ENCODE results near the gene ZNF24.

The ZNF24 gene

GRCh38 chr18:35386600-35387100, 42.4 kb upstream of the ZNF24 start:
- H3K4me1 ChIP-seq (ENCODE audit: low read length), result no peaks in the 10 kb centered on the region
- DNase-seq, result peak; percentile 63
- H4K20me1 ChIP-seq (ENCODE audit: insufficient read depth, low read length), result no peaks in the 10 kb centered on the region
- no peak overlapping the region for H3K27ac ChIP-seq (ENCODE audit: low read length)
- no peak overlapping the region for H3K4me2 ChIP-seq (ENCODE audit: low read depth, low read length)
- no peaks in the 10 kb centered on the region for H3K9me3 ChIP-seq (replicated peaks; ENCODE audit: insufficient read depth, low read length)
- no peaks in the 10 kb centered on the region for H3K36me3 ChIP-seq (replicated peaks; ENCODE audit: insufficient read depth, low read length)
- no peak overlapping the region for H2AFZ ChIP-seq (ENCODE audit: low read length)
- no peaks in the 10 kb centered on the region for H3F3A ChIP-seq (ENCODE audit: insufficient read depth, low read length)
- TF ChIP-seq CTCF (IDR thresholded peaks at IDR 0.05; ENCODE audit: low read length) (peak; percentile 83), EZH2 (optimal IDR thresholded peaks at IDR 0.05; ENCODE audit: low read depth, low read length) (no peak)
- H3K79me2 ChIP-seq (ENCODE audit: low read length), result no peaks in the 10 kb centered on the region
- H3K9me2 ChIP-seq (replicated peaks; ENCODE audit: insufficient read depth, low read length), result no peaks in the 10 kb centered on the region
- H3K27me3 ChIP-seq (replicated peaks; ENCODE audit: insufficient read depth, low read length), result no peaks in the 10 kb centered on the region
- no peak overlapping the region for H3K9ac ChIP-seq (ENCODE audit: low read length)
- no peak overlapping the region for H3K4me3 ChIP-seq (ENCODE audit: low read length)

GRCh38 chr18:35383136-35383535, 38.9 kb upstream of the ZNF24 start:
- Histone ChIP-seq H3K4me3 (ENCODE audit: low read length) (no peak overlapping the region), H3K9me3 (replicated peaks; ENCODE audit: insufficient read depth, low read length) (no peaks in the 10 kb centered on the region), H3F3A (ENCODE audit: insufficient read depth, low read length) (no peaks in the 10 kb centered on the region), H3K27ac (ENCODE audit: low read length) (no peak overlapping the region), H3K4me2 (ENCODE audit: low read depth, low read length) (no peak overlapping the region), H2AFZ (ENCODE audit: low read length) (no peak overlapping the region), H4K20me1 (ENCODE audit: insufficient read depth, low read length) (no peaks in the 10 kb centered on the region), H3K79me2 (ENCODE audit: low read length) (no peaks in the 10 kb centered on the region), H3K4me1 (ENCODE audit: low read length) (no peaks in the 10 kb centered on the region), H3K36me3 (replicated peaks; ENCODE audit: insufficient read depth, low read length) (no peaks in the 10 kb centered on the region), H3K27me3 (replicated peaks; ENCODE audit: insufficient read depth, low read length) (no peaks in the 10 kb centered on the region), H3K9ac (ENCODE audit: low read length) (no peak overlapping the region), H3K9me2 (replicated peaks; ENCODE audit: insufficient read depth, low read length) (no peaks in the 10 kb centered on the region)
- DNase-seq, result no peak
- no peak for TF ChIP-seq EZH2 (optimal IDR thresholded peaks at IDR 0.05; ENCODE audit: low read depth, low read length)
- no peak for TF ChIP-seq CTCF (IDR thresholded peaks at IDR 0.05; ENCODE audit: low read length)
- TF ChIP-seq EZH2phosphoT487 (IDR thresholded peaks at IDR 0.05; ENCODE audit: low read length), result no peak

DNA sequence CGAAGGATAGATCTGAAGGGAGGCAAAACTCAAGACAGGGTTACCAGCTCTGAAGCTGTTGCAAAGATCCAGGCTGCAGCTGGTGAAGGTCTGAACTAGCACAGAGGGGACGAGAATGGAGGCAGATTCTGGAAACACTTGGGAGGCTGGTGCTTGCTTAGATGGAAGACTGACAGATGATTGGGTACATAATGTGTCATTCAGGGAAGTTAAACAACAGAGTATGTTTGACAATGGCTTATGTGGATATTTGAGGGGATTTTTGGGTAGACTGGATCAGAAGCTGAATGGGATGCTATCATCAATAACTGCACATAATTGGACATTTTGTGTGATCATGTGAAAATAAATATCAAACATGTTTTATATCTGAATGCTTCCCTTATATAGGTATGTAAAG, 35.2 kb upstream of the ZNF24 start:
- Histone ChIP-seq H3K9ac (ENCODE audit: low read length) (no peak overlapping the region), H2AFZ (ENCODE audit: low read length) (no peak overlapping the region), H3K36me3 (replicated peaks; ENCODE audit: insufficient read depth, low read length) (no peaks in the 10 kb centered on the region), H3K27me3 (replicated peaks; ENCODE audit: insufficient read depth, low read length) (no peaks in the 10 kb centered on the region), H3K9me3 (replicated peaks; ENCODE audit: insufficient read depth, low read length) (no peaks in the 10 kb centered on the region), H3K9me2 (replicated peaks; ENCODE audit: insufficient read depth, low read length) (no peaks in the 10 kb centered on the region), H3K79me2 (ENCODE audit: low read length) (no peaks in the 10 kb centered on the region), H3F3A (ENCODE audit: insufficient read depth, low read length) (no peaks in the 10 kb centered on the region), H3K27ac (ENCODE audit: low read length) (no peak overlapping the region), H3K4me2 (ENCODE audit: low read depth, low read length) (no peak overlapping the region), H4K20me1 (ENCODE audit: insufficient read depth, low read length) (no peaks in the 10 kb centered on the region), H3K4me1 (ENCODE audit: low read length) (no peaks in the 10 kb centered on the region), H3K4me3 (ENCODE audit: low read length) (no peak overlapping the region)
- TF ChIP-seq EZH2phosphoT487 (IDR thresholded peaks at IDR 0.05; ENCODE audit: low read length) (no peak), CTCF (IDR thresholded peaks at IDR 0.05; ENCODE audit: low read length) (no peak), EZH2 (optimal IDR thresholded peaks at IDR 0.05; ENCODE audit: low read depth, low read length) (no peak)
- DNase-seq, result no peak

Data from MM.1S (cell line).